Measurements from ENCODE around the gene IRF6.
A peak's percentile ranks its signal among the peaks of the same experiment; 100 is the strongest.
"Not testable (repeated sequence)": the region's sequence is repeated elsewhere in the genome, so short reads cannot be mapped to it uniquely, and the experiment has no call there.

The IRF6 gene

DNA sequence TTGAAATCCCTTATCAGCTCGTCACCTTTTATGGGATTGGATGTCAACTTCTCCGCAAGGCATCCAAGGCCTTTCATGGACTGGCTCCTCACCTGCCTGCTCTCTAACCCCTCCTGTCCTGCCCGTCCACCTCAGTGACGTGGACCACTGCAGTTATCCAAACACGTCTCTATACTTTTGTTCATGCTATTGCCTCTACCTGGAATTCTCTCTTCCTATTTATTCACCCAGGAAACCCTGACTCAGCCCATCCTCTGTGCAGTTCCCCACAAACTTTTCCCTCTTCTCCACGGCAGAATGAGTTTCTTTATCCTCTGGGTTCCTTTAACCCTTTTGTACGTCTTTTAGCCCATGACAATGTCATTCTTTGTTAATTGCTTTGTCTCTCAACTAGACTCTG is 16.8 kb upstream of the IRF6 start:
- DNase-seq = no peak

DNA sequence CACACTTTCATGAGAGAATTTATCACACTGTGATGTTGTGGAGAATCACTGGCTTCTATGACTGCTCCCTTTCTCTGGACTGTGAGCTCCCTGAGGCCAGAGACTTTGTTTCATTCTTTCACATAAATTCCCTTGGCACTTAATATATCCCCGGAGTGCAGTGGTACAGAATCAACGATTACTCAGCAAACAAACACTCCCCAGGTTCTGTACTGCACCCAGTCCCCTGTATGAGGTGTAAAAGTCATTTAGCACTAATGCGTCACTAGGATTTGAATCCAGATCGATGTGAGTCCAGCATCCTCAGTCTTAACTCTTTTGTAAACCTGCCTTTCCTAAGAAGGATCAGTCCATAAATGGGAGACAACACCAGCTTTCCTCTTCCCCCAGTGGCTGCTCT is 15.0 kb upstream of the IRF6 start:
- no peak for DNase-seq

DNA sequence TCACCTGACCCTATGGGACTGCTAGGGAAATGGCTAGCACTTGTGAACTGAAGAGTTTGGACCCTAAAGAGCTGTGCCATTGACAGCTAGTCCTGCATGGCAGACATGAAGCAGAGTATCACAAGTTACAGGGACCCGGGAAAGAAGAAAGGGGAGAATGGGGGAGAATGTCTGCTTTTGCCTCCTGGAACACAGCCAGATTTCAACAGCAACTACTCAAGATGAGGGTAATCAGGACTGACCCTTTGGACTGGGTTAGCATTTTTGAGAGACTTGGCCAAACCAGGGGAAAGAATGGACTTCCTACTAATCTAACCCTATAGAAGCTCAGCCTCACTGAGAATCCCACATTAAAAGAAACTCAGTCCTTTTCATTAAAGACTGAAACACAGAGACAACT is 13.1 kb upstream of the IRF6 start:
- DNase-seq = no peak

DNA sequence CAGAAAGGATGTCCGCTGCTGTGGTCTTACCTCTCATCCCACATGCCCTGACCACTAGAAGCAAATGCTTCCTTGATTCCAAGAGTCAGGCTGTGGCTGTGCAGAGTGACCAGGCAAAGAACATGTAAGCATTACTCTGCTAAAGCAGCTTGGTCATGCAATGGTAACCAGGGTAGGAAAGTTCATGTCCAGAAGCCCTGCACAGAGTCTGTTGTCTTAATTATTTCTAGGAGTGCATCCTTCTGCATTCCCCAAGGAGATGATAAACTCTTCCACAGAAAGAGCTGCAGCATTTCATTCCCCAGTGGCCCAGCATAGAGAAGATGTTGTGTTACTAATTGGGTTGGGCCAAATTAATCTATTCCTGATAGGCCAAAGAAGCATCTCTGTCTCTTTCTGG is 11.7 kb upstream of the IRF6 start:
- no peak for DNase-seq

DNA sequence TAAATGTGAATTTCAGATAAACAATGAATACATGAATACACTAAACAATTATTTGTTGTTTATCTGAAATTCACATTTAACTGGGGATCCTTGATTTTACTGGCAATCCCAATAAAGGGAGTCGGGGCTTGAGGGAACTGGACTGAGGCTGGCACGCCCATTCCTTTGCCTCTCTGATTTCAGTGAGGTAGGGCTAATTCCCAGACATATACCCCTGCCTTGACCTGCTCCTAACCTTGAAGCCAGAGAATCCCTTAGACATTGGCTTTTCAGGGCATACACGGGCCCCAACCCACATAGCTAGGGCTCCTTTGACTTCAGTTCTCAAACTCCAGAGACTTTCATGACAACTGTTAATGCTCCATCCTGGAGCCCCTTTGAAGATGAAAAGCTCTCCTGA is 11.0 kb upstream of the IRF6 start:
- DNase-seq = no peak

DNA sequence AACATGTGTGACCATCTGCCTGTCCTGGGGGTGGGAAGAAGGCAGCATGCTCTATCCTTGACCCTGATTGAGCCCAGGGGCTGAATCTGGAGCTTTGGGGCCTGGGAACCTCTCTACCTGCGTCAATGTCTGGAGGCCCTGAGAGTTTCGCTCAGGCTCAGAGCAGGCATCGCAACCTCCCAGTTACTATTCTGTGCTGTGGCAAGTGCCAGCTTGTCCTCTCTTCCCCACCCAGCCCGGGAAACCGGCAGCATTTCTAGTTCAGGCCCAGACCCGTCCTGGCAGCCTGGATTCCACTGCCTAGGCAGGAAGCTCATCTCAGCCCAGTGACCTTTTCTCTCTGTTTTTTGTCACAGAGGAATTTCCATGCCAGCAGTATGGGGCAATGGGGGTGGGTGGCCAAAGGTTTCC is 10.0 kb upstream of the IRF6 start:
- peak; percentile 54 for DNase-seq

DNA sequence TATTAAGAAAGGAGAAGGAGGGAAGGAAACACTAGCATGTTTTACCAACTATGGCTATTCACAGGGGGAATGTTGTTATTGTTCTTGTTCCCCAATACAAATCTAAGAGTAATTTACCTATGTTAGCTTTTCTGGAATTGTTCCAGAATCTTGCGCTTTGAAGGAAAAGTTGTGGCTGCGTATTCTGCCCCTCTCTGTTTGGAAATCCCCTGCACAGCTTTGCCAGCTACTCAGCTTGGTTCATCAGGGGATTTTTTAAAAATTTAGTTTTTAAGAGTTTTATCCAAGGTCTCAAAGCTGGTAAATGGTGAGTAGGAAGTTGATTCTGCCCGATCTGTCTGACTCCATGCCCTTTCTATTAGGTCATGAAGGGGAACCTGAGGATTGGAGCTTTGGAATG is 9.5 kb upstream of the IRF6 start:
- no peak for DNase-seq

DNA sequence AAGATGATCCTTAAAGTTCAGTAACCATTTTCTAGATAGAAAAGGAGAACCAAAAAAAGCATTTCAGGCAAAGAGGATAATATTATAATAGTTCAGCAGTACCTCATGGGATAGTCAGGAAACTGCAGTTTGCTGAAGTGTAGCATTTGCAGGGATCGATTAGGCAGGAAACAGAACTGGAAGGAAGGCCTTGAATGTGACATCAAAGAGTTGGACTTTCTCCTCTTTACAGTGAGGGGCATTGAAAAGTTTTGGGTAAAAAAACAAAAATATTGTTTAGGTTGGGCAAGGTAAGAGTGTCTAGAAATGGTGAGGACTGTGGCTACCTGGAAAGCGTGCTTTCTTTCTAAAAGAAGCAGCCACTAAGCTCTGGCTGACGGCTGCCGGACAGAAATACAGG is 8.0 kb upstream of the IRF6 start:
- DNase-seq = no peak

DNA sequence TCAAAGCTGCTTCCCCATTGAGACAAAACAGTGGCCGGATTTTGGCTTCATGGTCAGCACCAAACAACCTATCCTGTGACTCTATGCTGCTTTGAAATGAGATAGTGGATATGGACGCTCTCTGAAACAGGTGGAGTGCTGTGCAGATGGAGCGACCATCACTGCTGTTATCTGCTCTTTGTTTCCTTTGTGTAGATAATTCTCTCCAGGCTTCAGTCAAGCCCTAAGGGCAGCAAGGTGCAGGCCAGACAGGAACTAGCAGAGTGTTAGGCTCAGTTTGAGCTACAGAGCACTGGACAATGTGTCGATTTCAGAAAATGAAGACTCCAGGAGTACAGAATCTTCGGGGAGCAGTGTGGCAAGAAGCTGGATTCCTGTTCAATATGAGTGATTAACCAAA is 4.8 kb upstream of the IRF6 start:
- DNase-seq = no peak

DNA sequence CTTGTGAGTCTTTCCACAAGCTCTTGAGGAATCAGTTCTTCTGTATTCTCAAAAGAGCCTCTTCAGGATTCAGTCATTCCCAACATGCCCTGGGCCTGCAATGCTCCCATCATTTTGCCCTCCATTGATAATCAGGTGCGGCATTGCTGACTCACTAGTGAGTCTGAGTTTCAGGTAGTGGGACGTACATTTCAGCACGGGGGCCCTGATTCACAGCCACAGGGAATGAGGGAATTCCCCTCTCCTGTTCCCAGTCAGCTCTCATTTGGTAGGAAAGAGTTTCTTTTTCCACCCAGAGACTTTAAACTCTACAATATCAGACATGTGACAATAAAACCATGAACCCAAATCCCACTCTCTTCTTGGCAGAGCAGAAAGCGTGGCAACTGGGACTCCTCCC is 3.7 kb upstream of the IRF6 start:
- no peak for DNase-seq

DNA sequence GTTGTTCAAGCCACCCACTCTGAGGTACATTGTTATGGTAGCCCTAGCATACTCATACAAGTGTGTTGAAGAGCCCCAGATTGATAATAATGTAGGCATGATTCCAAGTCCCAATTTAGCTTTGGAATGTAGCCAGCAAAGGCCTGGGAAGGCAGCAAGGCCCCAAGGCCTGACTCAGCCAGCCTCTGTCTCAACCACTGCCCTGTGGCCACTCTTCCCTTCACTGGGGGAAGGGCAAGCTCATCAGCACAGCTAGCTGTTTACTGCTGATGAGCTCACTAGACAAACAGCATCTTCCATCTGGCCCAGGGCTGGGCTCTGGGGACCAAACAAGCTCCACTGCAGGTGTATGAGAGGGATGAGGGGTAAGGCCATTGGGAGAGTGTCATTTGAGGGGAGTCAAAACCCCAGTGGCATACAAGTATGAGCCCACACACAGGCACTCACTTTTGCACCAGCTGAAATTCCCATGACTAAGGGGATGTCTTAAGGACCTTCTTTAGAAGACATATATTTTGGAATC is 2.2 kb upstream of the IRF6 start:
- peak; percentile 64 for DNase-seq

DNA sequence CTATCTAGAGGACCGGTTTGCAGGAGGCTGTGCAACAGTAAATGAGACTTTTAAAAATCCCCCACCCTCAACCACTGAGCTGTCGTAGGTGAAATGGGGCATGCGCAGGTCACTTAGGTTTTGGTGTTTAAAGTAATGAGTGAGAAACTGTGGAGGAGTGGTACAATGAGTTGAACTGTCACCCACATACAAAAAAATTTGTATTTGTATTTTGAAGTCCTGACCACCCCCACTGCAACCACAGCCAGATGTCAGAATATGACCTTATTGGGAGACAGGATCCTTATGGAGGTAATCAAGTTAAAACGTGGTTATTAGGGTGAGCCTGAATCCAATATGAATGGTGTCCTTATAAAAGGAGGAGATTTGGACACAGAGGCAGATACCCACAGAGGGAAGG is 1.6 kb upstream of the IRF6 start:
- no peak for DNase-seq

DNA sequence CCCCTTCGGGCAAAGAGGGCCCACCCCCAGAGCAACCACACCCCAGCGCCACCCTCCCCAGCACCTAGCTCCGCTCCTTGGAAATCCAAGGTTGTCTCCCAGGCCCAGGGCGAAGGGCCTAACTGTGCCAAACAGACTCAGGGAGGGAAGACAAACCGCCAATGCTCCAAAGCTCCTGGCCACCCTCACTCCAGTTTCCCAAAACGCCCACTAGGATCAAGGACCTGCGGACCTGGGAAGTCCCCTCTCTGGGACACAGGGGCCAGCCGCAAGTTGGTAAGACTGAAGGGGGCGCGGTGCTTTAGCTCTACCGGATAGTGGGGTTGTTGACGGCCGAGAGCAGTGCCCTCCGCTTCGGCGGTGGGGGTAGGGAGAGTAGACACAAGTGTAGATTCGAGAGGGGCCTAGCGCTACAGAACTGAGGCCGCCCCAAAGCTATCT is 581 bp downstream of the IRF6 start:
- DNase-seq = no peak

DNA sequence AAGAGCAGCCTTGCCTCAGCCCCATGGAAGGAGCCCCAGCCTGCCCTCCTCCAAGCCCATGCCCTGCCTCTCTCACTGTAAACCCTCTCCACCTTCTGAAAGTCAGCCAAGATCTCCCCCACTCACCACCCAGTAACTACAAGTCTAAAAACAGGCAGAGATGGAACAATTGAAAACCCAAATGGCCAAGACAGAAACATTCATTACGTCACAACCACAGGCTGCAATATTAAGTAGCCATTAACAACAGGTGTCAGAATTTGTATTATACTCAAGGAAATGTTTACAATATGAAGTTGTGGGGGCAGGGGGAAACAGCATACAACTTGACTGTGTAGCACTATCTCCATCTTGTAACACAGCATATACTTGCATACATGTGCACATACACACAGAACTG is 2.4 kb downstream of the IRF6 start:
- no peak for DNase-seq

DNA sequence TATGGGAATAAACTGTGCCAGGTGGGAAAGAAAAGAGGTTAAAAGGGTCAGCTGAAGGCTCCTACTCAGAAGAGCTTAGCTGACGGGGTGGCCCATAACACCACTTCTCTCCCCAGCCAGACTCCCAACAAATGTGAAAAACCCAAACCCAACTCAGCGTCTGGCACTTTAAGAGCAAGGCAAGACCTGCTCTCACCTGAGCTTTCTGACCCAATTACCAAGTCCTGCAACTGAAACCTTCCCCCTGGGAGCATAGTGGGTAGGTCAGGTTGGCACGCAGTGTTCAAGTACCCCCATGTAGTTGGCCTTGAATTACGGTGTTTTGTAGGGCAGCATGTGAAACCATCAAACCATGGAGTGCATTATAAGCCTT is 3.2 kb downstream of the IRF6 start:
- no peak for DNase-seq

DNA sequence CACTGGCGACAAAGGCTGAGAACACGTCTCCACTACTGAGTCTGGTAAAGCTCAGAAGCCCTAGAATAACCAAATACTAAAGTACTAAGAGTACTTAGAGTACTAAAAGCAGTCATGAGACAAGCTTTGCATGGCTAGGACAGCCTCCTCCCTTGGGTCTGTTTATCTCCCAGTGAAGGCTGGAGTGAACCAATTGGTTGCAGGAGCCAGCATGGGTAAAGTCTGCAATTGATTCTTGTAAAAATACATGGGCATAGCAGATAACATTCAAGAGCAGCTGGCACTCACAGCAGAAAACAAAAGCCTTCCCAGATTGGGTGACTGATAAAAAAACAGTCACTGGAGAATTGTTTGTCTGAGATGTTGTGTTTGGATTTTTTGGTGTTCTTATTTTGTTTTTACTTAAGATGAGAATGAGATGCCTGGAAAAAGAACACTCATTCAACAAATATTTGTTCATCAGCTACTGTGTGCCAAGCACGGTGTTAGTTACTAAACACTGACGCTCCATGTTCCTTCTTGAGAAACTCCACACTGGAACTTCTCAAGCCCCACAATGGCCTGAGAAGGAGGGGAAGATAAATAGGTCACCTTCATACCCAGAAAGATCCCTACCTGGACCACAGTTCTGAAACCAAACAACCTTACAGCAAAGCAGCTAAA is 3.7 kb downstream of the IRF6 start:
- DNase-seq = no peak

DNA sequence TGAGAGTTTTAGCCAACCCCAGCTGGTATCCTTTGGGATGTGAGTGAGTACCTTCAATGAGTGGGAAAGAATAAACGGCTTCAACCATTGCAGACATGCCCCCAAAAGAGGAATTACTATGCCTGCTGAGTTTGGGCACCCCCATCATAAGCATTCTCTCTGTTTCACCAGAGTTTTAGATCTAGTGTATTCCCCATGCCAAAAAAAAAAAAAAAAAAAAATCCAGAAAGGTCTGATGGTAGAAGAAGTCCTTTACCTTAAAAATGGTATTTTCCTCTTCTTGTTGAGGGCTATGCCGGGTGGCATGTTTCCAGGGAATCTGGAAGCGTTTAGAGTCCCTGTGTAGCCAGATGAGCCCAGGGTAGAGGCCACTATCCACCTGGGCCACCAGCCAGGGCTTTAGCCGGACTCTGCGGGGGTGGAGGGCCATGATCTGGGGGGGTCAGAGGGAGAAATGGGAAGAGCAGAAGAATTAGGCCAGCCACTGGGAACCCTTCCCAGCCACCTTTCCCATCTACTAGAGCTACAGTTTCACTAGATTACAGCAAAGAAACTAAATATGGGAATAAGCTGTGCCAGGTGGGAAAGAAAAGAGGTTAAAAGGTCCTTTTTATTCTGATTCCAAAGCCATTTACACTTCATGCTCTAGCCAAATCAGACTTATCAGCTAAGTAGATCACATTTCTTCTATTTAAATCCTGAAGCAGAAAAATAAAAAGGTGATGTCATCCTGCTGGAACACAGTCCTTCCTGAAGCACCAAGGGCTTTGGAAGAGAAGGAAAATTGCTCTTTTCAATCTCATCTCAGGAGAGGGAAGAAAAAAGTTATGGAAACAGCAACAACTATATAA is 4.7 kb downstream of the IRF6 start:
- no peak for DNase-seq

DNA sequence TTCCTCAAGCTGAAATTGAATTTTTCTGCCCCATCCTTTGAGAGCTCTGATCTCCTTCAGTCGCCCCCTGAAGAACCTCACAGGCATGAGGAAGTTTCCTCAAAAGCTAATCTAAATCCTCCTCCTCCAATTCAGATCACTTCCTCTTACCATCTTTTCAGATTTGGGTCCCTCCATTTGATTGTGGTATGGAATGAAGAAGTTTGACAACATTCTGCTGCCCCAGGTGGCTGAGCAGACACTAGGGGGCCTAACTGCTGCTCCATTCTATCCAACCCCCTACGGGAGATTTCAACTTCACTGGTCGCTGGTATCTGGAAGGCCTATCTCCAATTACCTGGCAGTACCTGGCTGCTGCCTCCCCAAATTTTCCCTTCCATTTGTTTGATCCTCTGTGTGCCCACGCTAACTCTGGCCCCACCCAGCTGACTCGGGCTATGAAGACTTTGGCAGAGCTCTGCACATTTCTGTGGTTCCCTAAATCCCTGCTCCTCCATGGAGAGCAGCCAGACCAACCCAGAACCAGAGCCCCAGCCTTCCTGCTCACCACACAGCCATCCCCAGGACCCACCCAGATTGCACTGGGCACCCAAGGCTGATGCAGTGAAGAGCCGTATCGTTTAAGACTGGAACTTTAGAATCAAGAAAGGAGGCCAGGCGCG is 7.8 kb downstream of the IRF6 start:
- no peak for DNase-seq

DNA sequence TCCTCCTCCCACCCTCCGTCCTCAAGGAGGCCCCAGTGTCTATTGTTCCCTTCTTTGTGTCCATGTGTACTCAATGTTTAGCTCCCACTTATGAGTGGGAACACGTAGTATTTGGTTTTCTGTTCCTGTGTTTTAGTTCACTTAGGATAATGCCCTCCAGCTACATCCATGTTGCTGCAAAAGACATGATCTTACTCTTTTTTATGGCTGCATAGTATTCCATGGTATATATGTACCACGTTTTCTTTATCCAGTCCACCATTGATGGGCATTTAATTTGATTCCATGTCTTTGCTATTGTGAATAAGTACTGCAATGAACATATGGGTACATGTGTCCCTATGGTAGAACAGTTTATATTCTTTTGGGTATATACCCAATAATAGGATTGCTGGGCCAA is 12.2 kb downstream of the IRF6 start:
- not testable (repeated sequence) for DNase-seq

DNA sequence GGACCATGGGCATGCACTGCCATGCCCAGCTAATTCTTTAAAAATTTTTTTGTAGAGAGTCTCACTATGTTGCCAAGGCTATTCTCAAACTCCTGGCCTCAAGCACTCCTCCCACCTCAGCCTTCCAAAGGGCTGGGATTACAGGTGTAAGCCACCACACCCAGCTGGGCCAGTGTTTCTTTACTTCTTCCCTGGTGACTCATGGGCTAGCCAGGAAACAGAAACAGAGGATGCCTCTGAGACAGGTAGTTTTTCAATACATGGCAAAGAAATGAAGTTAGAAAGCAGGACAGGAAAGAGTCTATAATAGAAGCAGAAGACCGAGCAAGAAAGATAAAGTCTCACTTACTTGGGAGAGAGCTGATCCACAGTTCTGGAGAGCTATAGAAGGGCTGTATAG is 14.0 kb downstream of the IRF6 start:
- DNase-seq = no peak

DNA sequence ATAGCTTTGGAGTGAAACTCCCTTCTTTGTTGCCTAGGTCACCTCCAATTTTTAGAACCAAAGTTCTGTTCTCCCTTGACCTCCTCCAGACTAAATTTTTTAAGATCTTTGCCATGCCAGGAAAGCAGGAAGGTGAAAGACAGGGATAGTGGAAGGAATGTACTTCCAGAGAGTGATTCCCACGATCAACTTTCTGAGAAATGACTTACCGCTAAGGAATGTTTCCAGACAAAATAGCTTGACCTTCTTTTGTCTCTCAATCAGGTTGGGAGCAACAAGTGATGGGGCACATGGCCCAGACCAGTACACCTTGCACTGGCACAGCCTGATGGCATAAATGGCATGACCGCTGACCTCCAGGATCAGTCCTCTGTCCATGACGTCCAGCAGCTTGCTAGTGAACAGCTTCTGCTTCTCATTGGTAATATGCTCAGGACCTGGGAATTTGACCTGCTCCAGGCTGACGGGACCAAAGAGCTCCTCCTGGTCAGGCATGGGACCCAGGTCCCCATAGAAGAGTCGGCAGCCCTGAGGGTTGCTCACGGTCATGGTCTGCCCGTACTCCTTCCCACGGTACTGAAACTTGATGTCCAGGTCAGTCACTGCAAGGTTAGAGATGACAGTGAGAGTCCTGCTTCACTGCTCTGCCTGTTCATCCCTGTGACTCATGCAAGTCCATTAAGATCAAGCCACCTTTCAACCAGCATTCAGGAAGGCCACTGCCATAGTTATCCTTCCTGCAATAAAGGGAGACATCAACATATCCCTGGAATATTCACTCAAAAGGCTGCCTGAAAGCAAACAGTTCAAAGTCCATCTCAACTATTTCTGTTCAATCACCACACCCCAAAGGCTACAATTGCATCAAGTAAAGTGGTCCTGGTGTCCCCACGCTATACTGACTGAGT is 15.4 kb downstream of the IRF6 start:
- DNase-seq = no peak

DNA sequence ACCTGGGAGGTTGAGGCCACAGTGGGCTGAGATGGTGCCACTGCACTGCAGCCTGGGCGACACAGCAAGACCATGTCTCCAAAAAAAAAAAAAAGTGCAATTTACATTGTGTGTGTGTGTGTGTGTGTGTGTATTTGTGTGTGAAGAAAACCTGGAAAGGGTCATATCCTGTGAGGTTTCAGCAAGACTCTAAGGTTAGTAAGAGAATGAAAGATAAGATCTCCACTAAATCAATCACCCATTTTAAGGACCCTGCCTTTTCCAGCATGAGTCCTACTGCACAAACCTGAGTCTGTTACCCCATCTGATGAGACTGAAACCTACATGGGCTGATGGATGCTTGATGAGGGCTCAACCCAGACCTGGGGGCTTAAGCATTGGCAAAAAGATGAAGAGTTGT is 16.7 kb downstream of the IRF6 start:
- no peak for DNase-seq

DNA sequence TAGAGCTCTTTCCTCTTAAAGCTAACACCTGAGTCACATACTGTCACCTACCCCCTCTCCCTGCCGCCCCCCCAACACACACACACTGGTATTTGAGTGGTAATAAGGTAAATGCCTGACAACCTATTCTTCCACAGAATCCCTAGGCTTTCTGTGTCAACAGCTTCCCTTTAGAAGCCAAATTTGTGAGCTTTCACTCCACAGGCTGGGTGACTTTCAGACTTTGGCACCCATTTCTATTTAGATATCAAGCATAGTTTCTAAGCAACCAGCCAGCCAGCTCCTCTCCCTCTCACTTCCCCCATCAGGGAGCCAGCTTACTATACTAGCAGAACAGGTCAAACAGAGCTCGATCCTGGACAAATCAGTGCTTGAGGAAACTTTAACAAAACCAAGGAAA is 18.4 kb downstream of the IRF6 start:
- DNase-seq = no peak
